ENCODE data around the gene PER1. TPM values are rescaled to one million over a fixed set of nuclear protein-coding genes. Genes with fewer than 3 reads are reported as not detected.

Gene PER1
- total and polyA plus RNA-seq, 2 of the 4 experiments (the other 2 are of a cell fraction), result 3.4 to 10.5 TPM

- CTCF ChIA-PET, result interaction anchor here (1.1 kb wide), 1 partner anchor 21 kb away, joined by 3 read pairs; no protein-coding TSS in a partner anchor
These were observed 6.8 kb upstream of the PER1 start for GRCh38 chr17:8159032-8159400.

More at GRCh38 chr17:8159032-8159400, 6.8 kb upstream of the PER1 start:
- POLR2A ChIA-PET (ENCODE audit: unreplicated experiment), result interaction anchor here (1.1 kb wide), 1 partner anchor 14 kb away, joined by 4 read pairs; no protein-coding TSS in a partner anchor
- Histone ChIP-seq H2BK5ac (ENCODE audit: low read depth, low read length, poor library complexity, severe bottlenecking) (no peak overlapping the region), H4K5ac (ENCODE audit: low read depth, low read length) (no peak overlapping the region), H2AK9ac (replicated peaks; ENCODE audit: low read depth, low read length, poor library complexity) (no peak overlapping the region), H3K9me1 (ENCODE audit: insufficient read depth, low read length) (peaks cover 14% of the 10 kb centered on the region), H3K27me3 (ENCODE audit: control insufficient read depth, insufficient read depth, low read length) (no peaks in the 10 kb centered on the region), H3K56ac (ENCODE audit: extremely low read depth, insufficient read depth, low read length) (no peak overlapping the region), H2BK120ac (ENCODE audit: low read depth, low read length) (no peak overlapping the region), H3K9ac (ENCODE audit: low read depth, low read length) (no peak overlapping the region), H2AK5ac (ENCODE audit: low read depth, low read length) (no peak overlapping the region), H3K27ac (ENCODE audit: insufficient read depth, low read length) (no peak overlapping the region), H3K9me3 (ENCODE audit: control insufficient read depth, insufficient read depth, low read length) (no peaks in the 10 kb centered on the region), H2BK20ac (ENCODE audit: low read depth, low read length) (no peak overlapping the region), H3K36me3 (ENCODE audit: control insufficient read depth, insufficient read depth, low read length) (peaks cover 15% of the 10 kb centered on the region), H4K8ac (ENCODE audit: low read depth in 2 of 2, low read length in 2 of 2) (no peak overlapping the region), H3K4me2 (ENCODE audit: low read depth, low read length) (no peak overlapping the region), H3K79me1 (ENCODE audit: low read depth in 1 of 2, low read length in 2 of 2) (peaks cover 21 to 53% of the 10 kb centered on the region in 2 experiments), H3K4me3 (ENCODE audit: insufficient read depth, low read depth, low read length) (no peak overlapping the region), H3K18ac (ENCODE audit: low read depth, low read length) (no peak overlapping the region), H4K91ac (ENCODE audit: insufficient read depth, low read depth, low read length) (no peak overlapping the region), H3K4me1 (ENCODE audit: control insufficient read depth, insufficient read depth, low read length) (peaks cover 26% of the 10 kb centered on the region), H3K23ac (ENCODE audit: low read depth, low read length) (no peak overlapping the region), H2AFZ (replicated peaks; ENCODE audit: low read length, poor library complexity) (no peak overlapping the region), H3K4ac (ENCODE audit: low read depth, low read length) (no peak overlapping the region), H2BK15ac (ENCODE audit: low read depth, low read length) (no peak overlapping the region), H3K14ac (replicated peaks; ENCODE audit: low read depth, low read length) (no peak overlapping the region), H4K20me1 (ENCODE audit: insufficient read depth, low read length) (peaks cover 14% of the 10 kb centered on the region)
- DNase-seq (no peak), ATAC-seq (ENCODE audit: low read depth) (no peak)
- dilution Hi-C loops (cut with HindIII; ENCODE audit: low sequenced_read_pairs, unreplicated experiment) (no loop called here), intact Hi-C loops (cut with micrococcal nuclease) (loop anchor here (5.0 kb wide), 1 partner anchor 77 kb away; no protein-coding TSS in a partner anchor), in situ Hi-C loops (cut with MboI; ENCODE audit: low sequenced_read_pairs) (loop anchor here (25.0 kb wide), 1 partner anchor 922 kb away; the partner anchor contains the start of genes DVL2, GABARAP and PHF23)
- WGBS, 2 experiments (ENCODE audit: extremely low coverage in 2 of 2, insufficient read length in 1 of 2), result no CpG with 5 or more reads among the region's 3 CpGs
- no peak for TF ChIP-seq MAFK (IDR thresholded peaks at IDR 0.05; ENCODE audit: low read depth, low read length)
- TF ChIP-seq, protein P1, sequence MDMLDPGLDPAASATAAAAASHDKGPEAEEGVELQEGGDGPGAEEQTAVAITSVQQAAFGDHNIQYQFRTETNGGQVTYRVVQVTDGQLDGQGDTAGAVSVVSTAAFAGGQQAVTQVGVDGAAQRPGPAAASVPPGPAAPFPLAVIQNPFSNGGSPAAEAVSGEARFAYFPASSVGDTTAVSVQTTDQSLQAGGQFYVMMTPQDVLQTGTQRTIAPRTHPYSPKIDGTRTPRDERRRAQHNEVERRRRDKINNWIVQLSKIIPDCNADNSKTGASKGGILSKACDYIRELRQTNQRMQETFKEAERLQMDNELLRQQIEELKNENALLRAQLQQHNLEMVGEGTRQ (IDR thresholded peaks at IDR 0.05; ENCODE audit: low read depth, low read length), result no peak
- TF ChIP-seq NFE2L2 (IDR thresholded peaks at IDR 0.05; ENCODE audit: low read depth, low read length), result no peak
- TF ChIP-seq SMC3 (IDR thresholded peaks at IDR 0.05; ENCODE audit: low read depth, low read length), result no peak
- no peak for TF ChIP-seq BHLHE40 (IDR thresholded peaks at IDR 0.05; ENCODE audit: low read depth, low read length)
- TF ChIP-seq, protein P2, sequence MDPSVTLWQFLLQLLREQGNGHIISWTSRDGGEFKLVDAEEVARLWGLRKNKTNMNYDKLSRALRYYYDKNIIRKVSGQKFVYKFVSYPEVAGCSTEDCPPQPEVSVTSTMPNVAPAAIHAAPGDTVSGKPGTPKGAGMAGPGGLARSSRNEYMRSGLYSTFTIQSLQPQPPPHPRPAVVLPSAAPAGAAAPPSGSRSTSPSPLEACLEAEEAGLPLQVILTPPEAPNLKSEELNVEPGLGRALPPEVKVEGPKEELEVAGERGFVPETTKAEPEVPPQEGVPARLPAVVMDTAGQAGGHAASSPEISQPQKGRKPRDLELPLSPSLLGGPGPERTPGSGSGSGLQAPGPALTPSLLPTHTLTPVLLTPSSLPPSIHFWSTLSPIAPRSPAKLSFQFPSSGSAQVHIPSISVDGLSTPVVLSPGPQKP (IDR thresholded peaks at IDR 0.05; ENCODE audit: borderline replicate concordance, low read depth, low read length), result no peak
- no peak for TF ChIP-seq MAZ (IDR thresholded peaks at IDR 0.05; ENCODE audit: borderline replicate concordance, low read depth, low read length)
- TF ChIP-seq RAD21 (IDR thresholded peaks at IDR 0.05; ENCODE audit: low read length), result no peak
- no peak for TF ChIP-seq MXI1 (IDR thresholded peaks at IDR 0.05; ENCODE audit: borderline replicate concordance, low read depth, low read length)
- no peak for TF ChIP-seq CHD1 (IDR thresholded peaks at IDR 0.05; ENCODE audit: low read depth, low read length)
- no peak for TF ChIP-seq FOS (IDR thresholded peaks at IDR 0.05; ENCODE audit: low read depth, low read length)
- no peak for TF ChIP-seq RCOR1 (IDR thresholded peaks at IDR 0.05; ENCODE audit: insufficient replicate concordance, low read length)
- no peak for TF ChIP-seq POLR2A (IDR thresholded peaks at IDR 0.05; ENCODE audit: low read depth, low read length)
- no peak for TF ChIP-seq CEBPB (IDR thresholded peaks at IDR 0.05; ENCODE audit: low read depth, low read length)
- TF ChIP-seq, protein P3, sequence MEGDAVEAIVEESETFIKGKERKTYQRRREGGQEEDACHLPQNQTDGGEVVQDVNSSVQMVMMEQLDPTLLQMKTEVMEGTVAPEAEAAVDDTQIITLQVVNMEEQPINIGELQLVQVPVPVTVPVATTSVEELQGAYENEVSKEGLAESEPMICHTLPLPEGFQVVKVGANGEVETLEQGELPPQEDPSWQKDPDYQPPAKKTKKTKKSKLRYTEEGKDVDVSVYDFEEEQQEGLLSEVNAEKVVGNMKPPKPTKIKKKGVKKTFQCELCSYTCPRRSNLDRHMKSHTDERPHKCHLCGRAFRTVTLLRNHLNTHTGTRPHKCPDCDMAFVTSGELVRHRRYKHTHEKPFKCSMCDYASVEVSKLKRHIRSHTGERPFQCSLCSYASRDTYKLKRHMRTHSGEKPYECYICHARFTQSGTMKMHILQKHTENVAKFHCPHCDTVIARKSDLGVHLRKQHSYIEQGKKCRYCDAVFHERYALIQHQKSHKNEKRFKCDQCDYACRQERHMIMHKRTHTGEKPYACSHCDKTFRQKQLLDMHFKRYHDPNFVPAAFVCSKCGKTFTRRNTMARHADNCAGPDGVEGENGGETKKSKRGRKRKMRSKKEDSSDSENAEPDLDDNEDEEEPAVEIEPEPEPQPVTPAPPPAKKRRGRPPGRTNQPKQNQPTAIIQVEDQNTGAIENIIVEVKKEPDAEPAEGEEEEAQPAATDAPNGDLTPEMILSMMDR (conservative IDR thresholded peaks at IDR 0.05; ENCODE audit: low read depth, low read length), result no peak
- no TSS peak for BruUV-seq (replicated peaks)

All from IMR-90 (cell line).